MCF 10A (cell line): ENCODE data around the gene IL17A. TPM values are rescaled to one million over a fixed set of nuclear protein-coding genes. Genes with fewer than 3 reads are reported as not detected.

Source experiments
- BruUV-seq: library from RNA; stranded (reverse); fragments of 400-500 nt; replicated peaks from 2 replicates; lab custom pipeline; 2021; lab: Mats Ljungman, UMichigan
- CTCF ChIA-PET: fragments of 300-600 bp; sonication (Branson Sonifier 250); formaldehyde crosslinking; extraction: SDS; loops from one replicate; lab custom pipeline; 2021; ENCODE audit warnings: antibody characterized with exemption, inconsistent platforms; lab: Yijun Ruan, JAX
- POLR2A ChIA-PET: fragments of 300-600, 350-650 bp; sonication (Branson Sonifier 250); formaldehyde crosslinking; extraction: SDS; loops from one replicate; lab custom pipeline; 2020; ENCODE audit warnings: antibody characterized with exemption, inconsistent platforms; lab: Yijun Ruan, JAX
- DNase-seq: peaks from one replicate; pipeline ENCODE4 v3.0.0-alpha.2; 2018; ENCODE audit not compliant: unreplicated experiment
- H3K27ac Mint-ChIP-seq: one replicate; pipeline ENCODE4 v1.8.0; 2022; ENCODE audit warnings: mild to moderate bottlenecking, low read depth, mixed read lengths; ENCODE audit not compliant: unreplicated experiment
- H3K27me3 Mint-ChIP-seq: one replicate; pipeline ENCODE4 v1.8.0; 2022; ENCODE audit warnings: mixed read lengths; ENCODE audit not compliant: insufficient read depth, unreplicated experiment
- H3K36me3 Mint-ChIP-seq: one replicate; pipeline ENCODE4 v1.8.0; 2022; ENCODE audit warnings: mild to moderate bottlenecking, moderate library complexity, mixed read lengths; ENCODE audit not compliant: insufficient read depth, unreplicated experiment
- H3K4me1 Mint-ChIP-seq: one replicate; pipeline ENCODE4 v1.8.0; 2022; ENCODE audit warnings: mixed read lengths; ENCODE audit not compliant: insufficient read depth, unreplicated experiment
- H3K4me3 Mint-ChIP-seq: one replicate; pipeline ENCODE4 v1.8.0; 2022; ENCODE audit warnings: mild to moderate bottlenecking, moderate library complexity, mixed read lengths; ENCODE audit not compliant: unreplicated experiment
- H3K9me3 Mint-ChIP-seq: one replicate; pipeline ENCODE4 v1.8.0; 2022; ENCODE audit warnings: mixed read lengths; ENCODE audit not compliant: unreplicated experiment
- intact Hi-C: fragments of 100-400 bp; cut with micrococcal nuclease; formaldehyde crosslinking; loops from 2 replicates; pipeline ENCODE4 v1.14.1; 2022
- total RNA-seq: library from RNA; stranded (reverse); gene quantifications from 2 replicates; pipeline ENCODE4 v1.2.3, GENCODE V29; 2022
- TF ChIP-seq, protein P1 (sequence below): fragments of 200-600 bp; IDR thresholded peaks from one replicate; pipeline ENCODE4 v1.8.0; 2022; ENCODE audit warnings: antibody characterized with exemption, mild to moderate bottlenecking; ENCODE audit not compliant: unreplicated experiment

IL17A gene
- total RNA-seq, 1 experiment from 2014 or later = not detected

DNA sequence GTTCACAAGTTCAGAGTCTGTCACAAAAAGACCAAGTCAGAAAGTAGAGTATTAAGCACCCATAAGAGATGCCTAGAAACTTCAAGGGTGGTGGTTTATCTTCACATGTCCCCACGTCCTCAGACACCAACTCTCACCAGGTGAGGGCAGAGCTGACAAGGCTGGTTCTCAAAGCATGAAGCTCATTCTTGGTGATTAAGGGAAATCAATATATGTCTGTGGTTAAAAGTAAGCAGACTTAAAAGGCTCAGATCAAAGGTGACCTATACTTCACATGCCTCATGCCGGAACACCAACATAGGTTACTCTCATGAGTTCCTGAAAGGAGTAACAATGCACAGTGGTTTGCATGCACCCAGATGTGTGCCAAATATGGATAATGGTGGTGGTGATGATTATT is 27.0 kb downstream of the IL17A start:
- DNase-seq = no peak
- POLR2A ChIA-PET = no interaction called here
- Mint-ChIP-seq H3K27me3 (peaks cover 14% of the 10 kb centered on the region), H3K4me3 (no peak overlapping the region), H3K4me1 (no peaks in the 10 kb centered on the region), H3K36me3 (no peaks in the 10 kb centered on the region), H3K9me3 (no peaks in the 10 kb centered on the region), H3K27ac (no peak overlapping the region)
- CTCF ChIA-PET = interaction anchor here (3.0 kb wide), 1 partner anchor 20 kb away, joined by 13 read pairs; no protein-coding TSS in a partner anchor
- no TSS peak for BruUV-seq
- intact Hi-C loops = no loop called here
- TF ChIP-seq, protein P1, sequence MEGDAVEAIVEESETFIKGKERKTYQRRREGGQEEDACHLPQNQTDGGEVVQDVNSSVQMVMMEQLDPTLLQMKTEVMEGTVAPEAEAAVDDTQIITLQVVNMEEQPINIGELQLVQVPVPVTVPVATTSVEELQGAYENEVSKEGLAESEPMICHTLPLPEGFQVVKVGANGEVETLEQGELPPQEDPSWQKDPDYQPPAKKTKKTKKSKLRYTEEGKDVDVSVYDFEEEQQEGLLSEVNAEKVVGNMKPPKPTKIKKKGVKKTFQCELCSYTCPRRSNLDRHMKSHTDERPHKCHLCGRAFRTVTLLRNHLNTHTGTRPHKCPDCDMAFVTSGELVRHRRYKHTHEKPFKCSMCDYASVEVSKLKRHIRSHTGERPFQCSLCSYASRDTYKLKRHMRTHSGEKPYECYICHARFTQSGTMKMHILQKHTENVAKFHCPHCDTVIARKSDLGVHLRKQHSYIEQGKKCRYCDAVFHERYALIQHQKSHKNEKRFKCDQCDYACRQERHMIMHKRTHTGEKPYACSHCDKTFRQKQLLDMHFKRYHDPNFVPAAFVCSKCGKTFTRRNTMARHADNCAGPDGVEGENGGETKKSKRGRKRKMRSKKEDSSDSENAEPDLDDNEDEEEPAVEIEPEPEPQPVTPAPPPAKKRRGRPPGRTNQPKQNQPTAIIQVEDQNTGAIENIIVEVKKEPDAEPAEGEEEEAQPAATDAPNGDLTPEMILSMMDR = no peak

DNA sequence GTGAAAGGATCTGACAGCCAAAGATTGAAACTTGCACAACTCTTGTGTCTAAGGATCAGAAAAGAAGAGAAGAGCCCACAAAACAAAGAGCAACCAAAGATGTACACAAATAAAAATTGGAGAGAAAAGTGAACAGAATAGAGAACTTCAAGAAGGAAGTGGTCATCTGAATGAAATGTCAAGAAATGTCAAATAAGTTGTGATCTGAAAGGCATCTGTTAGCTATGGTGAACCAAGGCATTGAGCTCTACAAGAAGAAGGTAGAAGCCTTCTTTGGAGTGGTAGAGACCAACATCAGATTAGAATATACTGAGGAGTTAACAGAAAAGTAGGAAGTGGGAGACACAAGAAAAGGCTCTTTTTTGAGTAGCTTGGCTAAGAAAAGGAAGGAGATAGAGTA is 29.6 kb downstream of the IL17A start:
- Mint-ChIP-seq H3K27me3 (peaks cover 14% of the 10 kb centered on the region), H3K36me3 (no peaks in the 10 kb centered on the region), H3K4me3 (no peak overlapping the region), H3K4me1 (no peaks in the 10 kb centered on the region), H3K27ac (no peak overlapping the region), H3K9me3 (no peaks in the 10 kb centered on the region)
- no TSS peak for BruUV-seq
- ChIA-PET POLR2A (no interaction called here), CTCF (interaction anchor here (0.6 kb wide), 1 partner anchor 53 kb away, joined by 3 read pairs; no protein-coding TSS in a partner anchor)
- intact Hi-C loops = no loop called here
- DNase-seq = no peak
- TF ChIP-seq, protein P1 = no peak

DNA sequence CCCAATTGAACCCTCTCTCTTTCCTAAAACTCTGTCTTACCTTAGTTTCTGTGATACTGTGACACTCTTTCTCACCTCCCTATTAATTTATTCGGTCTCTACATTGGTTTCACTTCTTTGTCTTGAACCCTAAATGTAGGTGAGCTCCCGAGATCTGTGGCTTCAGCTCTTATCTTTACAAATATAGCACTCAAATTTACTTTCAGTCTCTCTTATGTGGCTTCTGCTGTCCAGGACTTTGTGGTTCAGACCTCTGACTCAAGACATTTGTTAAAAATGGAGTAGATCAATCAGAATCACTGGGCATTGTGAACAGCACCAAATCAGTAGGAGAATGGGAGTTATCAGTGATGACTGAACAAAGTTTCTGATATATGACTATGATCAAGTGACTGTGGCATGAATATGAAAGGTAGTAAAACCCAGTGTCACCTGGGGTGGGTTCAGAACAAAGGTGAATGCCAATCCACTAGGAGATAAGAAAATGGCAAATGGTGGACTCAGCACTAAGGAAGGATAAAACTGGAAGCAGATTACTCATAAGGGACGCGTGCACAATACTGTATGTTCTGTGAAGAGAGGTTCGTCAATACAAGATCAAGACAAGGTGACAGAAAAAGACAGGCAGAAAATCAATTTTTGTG is 30.9 kb downstream of the IL17A start:
- no peak overlapping the region for H3K27ac Mint-ChIP-seq
- no peaks in the 10 kb centered on the region for H3K9me3 Mint-ChIP-seq
- ChIA-PET POLR2A (no interaction called here), CTCF (interaction anchor here (0.6 kb wide), 2 partner anchors 43 to 76 kb away, joined by 3 to 7 read pairs; no protein-coding TSS in a partner anchor)
- no peak for DNase-seq
- no TSS peak for BruUV-seq
- H3K27me3 Mint-ChIP-seq = peaks cover 24% of the 10 kb centered on the region
- TF ChIP-seq, protein P1 = no peak
- no peaks in the 10 kb centered on the region for H3K4me1 Mint-ChIP-seq
- no peaks in the 10 kb centered on the region for H3K36me3 Mint-ChIP-seq
- no peak overlapping the region for H3K4me3 Mint-ChIP-seq
- intact Hi-C loops = no loop called here

DNA sequence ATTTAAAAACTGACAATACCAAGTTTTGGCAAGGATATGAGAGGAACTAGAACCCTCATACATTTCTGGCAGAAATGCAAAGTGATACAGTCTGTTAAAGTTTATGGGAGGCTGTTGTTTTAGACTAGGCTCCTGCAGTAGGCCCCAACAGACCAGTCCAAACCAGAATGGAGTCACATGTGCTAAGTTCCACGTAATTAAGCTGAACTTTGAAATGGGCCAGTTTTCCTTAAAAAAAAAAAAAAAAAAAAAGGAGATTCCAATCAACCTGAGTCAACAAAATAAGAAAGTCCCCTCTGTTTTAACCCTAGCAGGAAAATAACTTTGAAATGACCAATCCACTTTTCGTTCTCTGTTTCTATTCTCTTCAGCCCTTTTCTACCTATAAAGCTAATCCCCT is 31.6 kb downstream of the IL17A start:
- Mint-ChIP-seq H3K27ac (no peak overlapping the region), H3K4me3 (no peak overlapping the region), H3K27me3 (peaks cover 24% of the 10 kb centered on the region), H3K9me3 (no peaks in the 10 kb centered on the region), H3K36me3 (no peaks in the 10 kb centered on the region), H3K4me1 (no peaks in the 10 kb centered on the region)
- intact Hi-C loops = no loop called here
- ChIA-PET CTCF (interaction anchor here (0.6 kb wide), 1 partner anchor 25 kb away, joined by 3 read pairs; no protein-coding TSS in a partner anchor), POLR2A (no interaction called here)
- no TSS peak for BruUV-seq
- TF ChIP-seq, protein P1 = no peak
- no peak for DNase-seq
